ENCODE measurements around the gene ABCC12. TPM values are rescaled to one million over a fixed set of nuclear protein-coding genes. Genes with fewer than 3 reads are reported as not detected.

ABCC12 gene
- total RNA-seq, 1 experiment from 2014 or later = not detected

DNA sequence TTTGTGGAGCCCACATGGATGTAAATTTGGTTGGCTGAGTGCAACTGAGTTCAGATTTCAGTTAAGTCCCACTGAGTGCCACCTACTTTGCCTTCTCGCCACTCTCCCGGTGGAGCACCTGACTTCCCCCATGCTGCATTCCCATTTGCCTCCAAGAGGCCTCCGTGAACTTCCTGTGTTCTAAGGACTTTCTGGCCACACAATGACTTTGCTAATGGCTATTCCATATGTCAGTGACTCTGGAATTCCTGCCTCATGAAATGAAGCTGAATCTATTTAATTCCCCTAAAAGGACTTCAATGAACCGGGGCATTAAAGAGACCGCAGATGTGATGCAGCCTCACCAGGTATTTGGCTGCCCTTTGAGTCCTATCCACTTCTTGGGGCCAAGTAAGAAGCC lies 29.9 kb downstream of the ABCC12 start:
- ATAC-seq (no peak), DNase-seq (ENCODE audit: low read depth, low spot score) (no peak)
- H3K4me2 ChIP-seq (ENCODE audit: low read length) = no peak overlapping the region
- no peak overlapping the region for H3K9ac ChIP-seq (ENCODE audit: low read length)
- H4K20me1 ChIP-seq (ENCODE audit: insufficient read depth) = no peaks in the 10 kb centered on the region
- RAD21 ChIA-PET (ENCODE audit: low non-redundant PET in 1 of 2, low total read pairs in 2 of 2, uncharacterized antibody in 2 of 2, unreplicated experiment in 2 of 2) = no interaction called here
- H2AFZ ChIP-seq (ENCODE audit: low read depth, low read length, poor library complexity, severe bottlenecking) = no peak overlapping the region
- no peaks in the 10 kb centered on the region for H3K27me3 ChIP-seq (ENCODE audit: insufficient read depth, low read length)
- no TSS peak for BruUV-seq (replicated peaks)
- TF ChIP-seq RAD21 (IDR thresholded peaks at IDR 0.05; ENCODE audit: low read depth) = no peak
- no peak for TF ChIP-seq ELF1 (IDR thresholded peaks at IDR 0.05; ENCODE audit: borderline replicate concordance, low read depth)
- TF ChIP-seq POLR2AphosphoS5 (IDR thresholded peaks at IDR 0.05; ENCODE audit: low read depth, low read length) = no peak
- TF ChIP-seq YY1 (IDR thresholded peaks at IDR 0.05; ENCODE audit: extremely low read depth, insufficient replicate concordance, low read depth, low read length) = no peak
- no peak for TF ChIP-seq ZFX (IDR thresholded peaks at IDR 0.05)
- CTCF ChIA-PET = interaction anchor here (1.5 kb wide), 1 partner anchor 984 kb away, joined by 4 read pairs; no protein-coding TSS in a partner anchor
- no peaks in the 10 kb centered on the region for H3K9me3 ChIP-seq (ENCODE audit: control insufficient read depth in 1 of 2, insufficient read depth in 1 of 2, low read depth in 1 of 2, low read length in 2 of 2)
- no peaks in the 10 kb centered on the region for H3K9me2 ChIP-seq (ENCODE audit: insufficient read depth)
- no peaks in the 10 kb centered on the region for H3K36me3 ChIP-seq (ENCODE audit: control insufficient read depth in 1 of 2, insufficient read depth in 2 of 2, low read length in 2 of 2)
- no peak overlapping the region for H3K4me3 ChIP-seq (replicated peaks in 1 of 2; ENCODE audit: low read depth in 1 of 2, low read length in 2 of 2)
- intact Hi-C loops (cut with micrococcal nuclease) = no loop called here
- no peak overlapping the region for H3K27ac ChIP-seq (ENCODE audit: low read depth, low read length)
- H3K79me2 ChIP-seq (ENCODE audit: insufficient read depth, low read length) = no peaks in the 10 kb centered on the region
- POLR2A ChIA-PET = no interaction called here
- peaks cover 10 to 32% of the 10 kb centered on the region in 2 experiments for H3K4me1 ChIP-seq (ENCODE audit: control insufficient read depth in 1 of 2, insufficient read depth in 2 of 2, low read length in 2 of 2)

DNA sequence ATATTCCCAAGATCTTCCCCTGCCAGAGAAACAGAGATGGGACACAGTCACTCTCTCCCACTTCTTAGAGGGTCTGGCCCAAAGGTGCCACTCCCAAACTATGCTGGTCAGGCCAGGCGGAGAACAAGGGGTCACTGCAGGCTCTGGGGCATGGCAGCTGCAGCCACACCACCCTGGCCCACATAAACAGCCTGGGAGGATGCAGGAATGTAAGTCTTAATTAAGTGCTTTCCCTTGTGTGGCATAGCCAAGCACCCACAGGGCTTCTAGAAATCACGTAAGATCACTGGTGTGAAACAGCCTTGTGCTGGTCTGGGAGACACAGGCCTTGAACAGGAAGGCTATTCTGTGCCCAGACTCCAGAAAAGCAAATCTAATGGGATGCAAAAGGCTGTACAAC lies 31.5 kb downstream of the ABCC12 start:
- TF ChIP-seq, protein P1, sequence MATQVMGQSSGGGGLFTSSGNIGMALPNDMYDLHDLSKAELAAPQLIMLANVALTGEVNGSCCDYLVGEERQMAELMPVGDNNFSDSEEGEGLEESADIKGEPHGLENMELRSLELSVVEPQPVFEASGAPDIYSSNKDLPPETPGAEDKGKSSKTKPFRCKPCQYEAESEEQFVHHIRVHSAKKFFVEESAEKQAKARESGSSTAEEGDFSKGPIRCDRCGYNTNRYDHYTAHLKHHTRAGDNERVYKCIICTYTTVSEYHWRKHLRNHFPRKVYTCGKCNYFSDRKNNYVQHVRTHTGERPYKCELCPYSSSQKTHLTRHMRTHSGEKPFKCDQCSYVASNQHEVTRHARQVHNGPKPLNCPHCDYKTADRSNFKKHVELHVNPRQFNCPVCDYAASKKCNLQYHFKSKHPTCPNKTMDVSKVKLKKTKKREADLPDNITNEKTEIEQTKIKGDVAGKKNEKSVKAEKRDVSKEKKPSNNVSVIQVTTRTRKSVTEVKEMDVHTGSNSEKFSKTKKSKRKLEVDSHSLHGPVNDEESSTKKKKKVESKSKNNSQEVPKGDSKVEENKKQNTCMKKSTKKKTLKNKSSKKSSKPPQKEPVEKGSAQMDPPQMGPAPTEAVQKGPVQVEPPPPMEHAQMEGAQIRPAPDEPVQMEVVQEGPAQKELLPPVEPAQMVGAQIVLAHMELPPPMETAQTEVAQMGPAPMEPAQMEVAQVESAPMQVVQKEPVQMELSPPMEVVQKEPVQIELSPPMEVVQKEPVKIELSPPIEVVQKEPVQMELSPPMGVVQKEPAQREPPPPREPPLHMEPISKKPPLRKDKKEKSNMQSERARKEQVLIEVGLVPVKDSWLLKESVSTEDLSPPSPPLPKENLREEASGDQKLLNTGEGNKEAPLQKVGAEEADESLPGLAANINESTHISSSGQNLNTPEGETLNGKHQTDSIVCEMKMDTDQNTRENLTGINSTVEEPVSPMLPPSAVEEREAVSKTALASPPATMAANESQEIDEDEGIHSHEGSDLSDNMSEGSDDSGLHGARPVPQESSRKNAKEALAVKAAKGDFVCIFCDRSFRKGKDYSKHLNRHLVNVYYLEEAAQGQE (IDR thresholded peaks at IDR 0.05; ENCODE audit: low read depth) = no peak
- TF ChIP-seq FOSL1 (IDR thresholded peaks at IDR 0.05; ENCODE audit: low read depth) = no peak
- no peak for TF ChIP-seq SRF (IDR thresholded peaks at IDR 0.05; ENCODE audit: low read depth)
- Histone ChIP-seq H3K9ac (ENCODE audit: low read length) (no peak overlapping the region), H3K79me2 (ENCODE audit: insufficient read depth, low read length) (no peaks in the 10 kb centered on the region), H3K9me3 (ENCODE audit: control insufficient read depth in 1 of 2, insufficient read depth in 1 of 2, low read depth in 1 of 2, low read length in 2 of 2) (no peaks in the 10 kb centered on the region), H3K9me2 (ENCODE audit: insufficient read depth) (no peaks in the 10 kb centered on the region), H3K4me1 (ENCODE audit: control insufficient read depth in 1 of 2, insufficient read depth in 2 of 2, low read length in 2 of 2) (peaks cover 10 to 32% of the 10 kb centered on the region in 2 experiments), H3K27ac (ENCODE audit: low read depth, low read length) (no peak overlapping the region), H3K4me3 (replicated peaks in 1 of 2; ENCODE audit: low read depth in 1 of 2, low read length in 2 of 2) (no peak overlapping the region), H4K20me1 (ENCODE audit: insufficient read depth) (no peaks in the 10 kb centered on the region), H3K4me2 (ENCODE audit: low read length) (no peak overlapping the region), H2AFZ (ENCODE audit: low read depth, low read length, poor library complexity, severe bottlenecking) (no peak overlapping the region), H3K36me3 (ENCODE audit: control insufficient read depth in 1 of 2, insufficient read depth in 2 of 2, low read length in 2 of 2) (no peaks in the 10 kb centered on the region), H3K27me3 (ENCODE audit: insufficient read depth, low read length) (no peaks in the 10 kb centered on the region)
- POLR2A ChIA-PET = no interaction called here
- intact Hi-C loops (cut with micrococcal nuclease) = loop anchor here (5.0 kb wide), 1 partner anchor 1087 kb away; no protein-coding TSS in a partner anchor
- RAD21 ChIA-PET (ENCODE audit: low non-redundant PET in 1 of 2, low total read pairs in 2 of 2, uncharacterized antibody in 2 of 2, unreplicated experiment in 2 of 2) = no interaction called here
- no TSS peak for BruUV-seq (replicated peaks)
- CTCF ChIA-PET = interaction anchor here (1.3 to 2.1 kb wide), 4 partner anchors 11 to 983 kb away, joined by 5 to 12 read pairs (median 10); no protein-coding TSS in a partner anchor
- ATAC-seq (no peak), DNase-seq (ENCODE audit: low read depth, low spot score) (no peak)

Data from HCT116 (cell line).